MM.1S (cell line): Measurements from ENCODE around the gene SPOCK1.

Experiments used
- DNase-seq: peaks from one replicate; pipeline ENCODE4 v3.0.0-alpha.2; 2015
- H2AFZ ChIP-seq: fragments of 300-600 bp; sonication (generic); 2 replicates; pipeline ENCODE4 v1.6.0; 2016; ENCODE audit warnings: antibody characterized with exemption, low read length
- H3F3A ChIP-seq: fragments of 300-600 bp; sonication (generic); 2 replicates; pipeline ENCODE4 v1.6.1; 2016; ENCODE audit warnings: mild to moderate bottlenecking, antibody characterized with exemption, low read length, moderate library complexity, mixed read lengths; ENCODE audit not compliant: insufficient read depth
- H3K27ac ChIP-seq: fragments of 300-600 bp; sonication (generic); 2 replicates; pipeline ENCODE4 v1.5.1; 2016; ENCODE audit warnings: mild to moderate bottlenecking, low read length
- H3K27me3 ChIP-seq: fragments of 300-600 bp; sonication (generic); replicated peaks from 2 replicates; pipeline ENCODE4 v1.6.0; 2016; ENCODE audit warnings: low read length; ENCODE audit not compliant: insufficient read depth
- H3K36me3 ChIP-seq: fragments of 300-600 bp; sonication (generic); replicated peaks from 2 replicates; pipeline ENCODE4 v1.6.1; 2016; ENCODE audit warnings: mild to moderate bottlenecking, low read length, mixed read lengths; ENCODE audit not compliant: insufficient read depth
- H3K4me1 ChIP-seq: fragments of 300-600 bp; sonication (generic); 2 replicates; pipeline ENCODE4 v1.6.1; 2016; ENCODE audit warnings: low read length, mixed read lengths
- H3K4me2 ChIP-seq: fragments of 300-600 bp; sonication (generic); 2 replicates; pipeline ENCODE4 v1.6.0; 2016; ENCODE audit warnings: low read depth, low read length
- H3K4me3 ChIP-seq: fragments of 300-600 bp; sonication (generic); 2 replicates; pipeline ENCODE4 v1.5.1; 2016; ENCODE audit warnings: low read length, mixed read lengths
- H3K79me2 ChIP-seq: fragments of 300-600 bp; sonication (generic); 2 replicates; pipeline ENCODE4 v1.6.1; 2016; ENCODE audit warnings: mixed run types, low read length, mixed read lengths
- H3K9ac ChIP-seq: fragments of 300-600 bp; sonication (generic); 2 replicates; pipeline ENCODE4 v1.6.1; 2016; ENCODE audit warnings: low read length, mixed read lengths
- H3K9me2 ChIP-seq: fragments of 300-600 bp; sonication (generic); replicated peaks from 2 replicates; pipeline ENCODE4 v1.6.1; 2016; ENCODE audit warnings: mild to moderate bottlenecking, low read length, mixed read lengths; ENCODE audit not compliant: insufficient read depth
- H3K9me3 ChIP-seq: fragments of 300-600 bp; sonication (generic); replicated peaks from 2 replicates; pipeline ENCODE4 v1.6.1; 2016; ENCODE audit warnings: mild to moderate bottlenecking, low read length, mixed read lengths; ENCODE audit not compliant: insufficient read depth
- H4K20me1 ChIP-seq: fragments of 300-600 bp; sonication (generic); 2 replicates; pipeline ENCODE4 v1.6.1; 2016; ENCODE audit warnings: mild to moderate bottlenecking, low read length, moderate library complexity, mixed read lengths; ENCODE audit not compliant: insufficient read depth
- CTCF ChIP-seq: fragments of 300-600 bp; sonication (generic); IDR thresholded peaks from 2 replicates; pipeline ENCODE4 v1.5.1; 2016; ENCODE audit warnings: antibody characterized with exemption, low read length, mixed read lengths
- EZH2 ChIP-seq: fragments of 300-600 bp; sonication (generic); optimal IDR thresholded peaks from 2 replicates; pipeline ENCODE3; 2017; ENCODE audit warnings: low read depth, mild to moderate bottlenecking, antibody characterized with exemption, low read length, mixed read lengths
- EZH2phosphoT487 ChIP-seq: fragments of 300-600 bp; sonication (generic); IDR thresholded peaks from 2 replicates; pipeline ENCODE4 v1.6.1; 2018; ENCODE audit warnings: antibody characterized with exemption, low read length

SPOCK1 gene

GRCh38 chr5:137356127-137356526 lies 143.0 kb downstream of the SPOCK1 start:
- H3K27ac ChIP-seq, result no peak overlapping the region
- H3K4me2 ChIP-seq, result no peak overlapping the region
- no peaks in the 10 kb centered on the region for H3K9me2 ChIP-seq
- no peaks in the 10 kb centered on the region for H3F3A ChIP-seq
- no peaks in the 10 kb centered on the region for H3K9me3 ChIP-seq
- TF ChIP-seq CTCF, result no peak
- no peak for TF ChIP-seq EZH2
- TF ChIP-seq EZH2phosphoT487, result no peak
- H3K27me3 ChIP-seq, result no peaks in the 10 kb centered on the region
- no peaks in the 10 kb centered on the region for H3K79me2 ChIP-seq
- no peak overlapping the region for H3K9ac ChIP-seq
- no peaks in the 10 kb centered on the region for H4K20me1 ChIP-seq
- DNase-seq, result no peak
- no peaks in the 10 kb centered on the region for H3K4me1 ChIP-seq
- H2AFZ ChIP-seq, result no peak overlapping the region
- no peak overlapping the region for H3K4me3 ChIP-seq
- H3K36me3 ChIP-seq, result no peaks in the 10 kb centered on the region

- no peak overlapping the region for H3K4me3 ChIP-seq
- TF ChIP-seq CTCF (no peak), EZH2phosphoT487 (no peak)
- H3K4me1 ChIP-seq, result no peaks in the 10 kb centered on the region
- H2AFZ ChIP-seq, result no peak overlapping the region
- H3K9me3 ChIP-seq, result no peaks in the 10 kb centered on the region
- no peak overlapping the region for H3K9ac ChIP-seq
- no peak for DNase-seq
- no peaks in the 10 kb centered on the region for H3K27me3 ChIP-seq
- no peaks in the 10 kb centered on the region for H3F3A ChIP-seq
- no peaks in the 10 kb centered on the region for H4K20me1 ChIP-seq
- no peak overlapping the region for H3K4me2 ChIP-seq
- no peak overlapping the region for H3K27ac ChIP-seq
- H3K79me2 ChIP-seq, result no peaks in the 10 kb centered on the region
- no peaks in the 10 kb centered on the region for H3K36me3 ChIP-seq
- no peaks in the 10 kb centered on the region for H3K9me2 ChIP-seq
These were observed 143.4 kb downstream of the SPOCK1 start for GRCh38 chr5:137355708-137356107.

- H3K9ac ChIP-seq, result no peak overlapping the region
- H3F3A ChIP-seq, result no peaks in the 10 kb centered on the region
- TF ChIP-seq EZH2, result no peak
- TF ChIP-seq EZH2phosphoT487, result no peak
- no peak for TF ChIP-seq CTCF
- no peak overlapping the region for H2AFZ ChIP-seq
- no peaks in the 10 kb centered on the region for H3K9me3 ChIP-seq
- H3K4me2 ChIP-seq, result no peak overlapping the region
- no peaks in the 10 kb centered on the region for H3K4me1 ChIP-seq
- no peak overlapping the region for H3K27ac ChIP-seq
- no peaks in the 10 kb centered on the region for H3K36me3 ChIP-seq
- no peaks in the 10 kb centered on the region for H3K79me2 ChIP-seq
- no peak for DNase-seq
- no peak overlapping the region for H3K4me3 ChIP-seq
- no peaks in the 10 kb centered on the region for H3K9me2 ChIP-seq
- H3K27me3 ChIP-seq, result no peaks in the 10 kb centered on the region
- H4K20me1 ChIP-seq, result no peaks in the 10 kb centered on the region
These were observed 147.0 kb downstream of the SPOCK1 start for GRCh38 chr5:137352095-137352494.

GRCh38 chr5:137350791-137351190 lies 148.3 kb downstream of the SPOCK1 start:
- Histone ChIP-seq H3K9ac (no peak overlapping the region), H4K20me1 (no peaks in the 10 kb centered on the region), H3K36me3 (no peaks in the 10 kb centered on the region), H3K4me3 (no peak overlapping the region), H3K9me2 (no peaks in the 10 kb centered on the region), H3K4me2 (no peak overlapping the region), H3K79me2 (no peaks in the 10 kb centered on the region), H3K9me3 (no peaks in the 10 kb centered on the region), H3K27me3 (no peaks in the 10 kb centered on the region), H3F3A (no peaks in the 10 kb centered on the region), H3K4me1 (no peaks in the 10 kb centered on the region), H3K27ac (no peak overlapping the region), H2AFZ (no peak overlapping the region)
- TF ChIP-seq EZH2phosphoT487 (no peak), EZH2 (no peak)
- DNase-seq, result no peak
